Peyer's patch (tissue), 4 donors: ENCODE data around the gene COL23A1. TPM values are rescaled to one million over a fixed set of nuclear protein-coding genes. Genes with fewer than 3 reads are reported as not detected.

Source experiments
- DNase-seq, 3 donors: peaks; one replicate each; pipeline ENCODE4 v3.0.0-alpha.2; 2017 to 2019
- H3K27ac ChIP-seq, 4 donors: fragments of 200-600 bp; sonication (generic); one replicate each; pipeline ENCODE4 v1.5.1; 2016 to 2019
- H3K27me3 ChIP-seq, 2 donors: fragments of 200-600 bp; sonication (generic); one replicate each; pipeline ENCODE4 v1.5.1; 2019
- H3K36me3 ChIP-seq, 3 donors: fragments of 200-600 bp; sonication (generic); one replicate each; pipeline ENCODE4 v1.5.1; 2016 to 2019
- H3K4me1 ChIP-seq, 4 donors: fragments of 200-600 bp; sonication (generic); one replicate each; pipeline ENCODE4 v1.5.1; 2016 to 2019
- H3K4me3 ChIP-seq, 4 donors: fragments of 200-600 bp; sonication (generic); 1 replicate in 3 of 4; 2 replicates in 1 of 4; pipeline ENCODE4 v1.5.1; 2016 to 2019; ENCODE audit warnings: mild to moderate bottlenecking in 1 of 4
- H3K9me3 ChIP-seq, 4 donors: fragments of 200-600 bp; sonication (generic); one replicate each; pipeline ENCODE4 v1.5.1; 2016 to 2019; ENCODE audit warnings: mild to moderate bottlenecking in 1 of 4
- CTCF ChIP-seq, 6 experiments: fragments of 450-650 bp in 4 of 6; fragments of 200-600 bp in 2 of 6; sonication (generic) in 1 of 6; IDR thresholded peaks; one replicate each; pipeline ENCODE4 v1.5.1; 2017 to 2019; ENCODE audit warnings: antibody characterized with exemption in 6 of 6, mild to moderate bottlenecking in 3 of 6, moderate library complexity in 1 of 6
- POLR2A ChIP-seq, 2 donors: fragments of 450-650 bp; IDR thresholded peaks; one replicate each; pipeline ENCODE4 v1.5.1; 2017; ENCODE audit warnings: antibody characterized with exemption in 2 of 2, mild to moderate bottlenecking in 2 of 2, moderate library complexity in 2 of 2
- total RNA-seq, 4 donors: library from RNA; depleted of rRNA; stranded (reverse); fragments of >200 nt; gene quantifications; one replicate each; pipeline ENCODE4 v1.1.0, GENCODE V29; 2016

Gene COL23A1
- total RNA-seq, 4 donors from 2014 or later: 0.57 to 5.8 (median 1.2) TPM; not detected in 1

DNA sequence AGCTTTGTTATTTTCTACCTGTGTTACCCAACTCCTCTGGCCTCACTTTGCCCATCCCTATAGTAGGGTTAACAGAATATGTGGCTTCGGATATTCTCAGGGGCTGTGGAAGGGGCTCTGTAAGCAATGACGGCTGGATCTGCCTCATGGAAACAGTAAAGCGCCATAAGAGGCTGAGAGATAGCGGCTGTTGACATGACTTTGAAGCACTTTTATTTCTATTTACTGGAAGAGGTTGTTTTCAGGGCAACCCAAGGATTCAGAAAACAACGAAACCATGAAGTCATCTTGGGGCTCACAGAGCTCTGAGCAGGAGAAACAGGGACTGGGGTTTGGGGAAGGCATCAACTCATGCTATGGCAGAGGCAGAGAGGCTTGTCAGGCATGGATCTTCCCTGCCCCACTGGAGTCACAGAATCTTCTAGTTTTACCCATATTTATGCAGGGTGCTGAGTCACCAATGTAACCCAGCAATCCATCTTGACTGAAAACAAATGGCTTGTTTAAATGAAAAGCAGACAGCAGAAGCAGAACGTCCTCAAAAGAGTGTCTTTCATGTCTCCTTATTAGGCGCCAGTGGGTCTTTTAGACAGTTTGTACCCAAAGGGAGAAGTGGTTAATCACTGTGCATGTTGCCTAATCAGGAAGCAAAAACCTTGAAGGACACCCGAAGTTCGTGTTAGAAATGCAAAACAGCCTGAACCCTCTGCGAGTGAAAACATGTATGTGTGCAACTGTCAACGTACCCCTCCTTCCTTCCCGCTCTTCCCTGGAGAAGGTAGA is 113.0 kb downstream of the COL23A1 start:
- TF ChIP-seq POLR2A (IDR thresholded peaks at IDR 0.05) (no peak), CTCF (IDR thresholded peaks at IDR 0.05) (no peak)
- H3K9me3 ChIP-seq: no peaks in the 10 kb centered on the region
- H3K4me1 ChIP-seq: no peaks in the 10 kb centered on the region
- no peak for DNase-seq
- H3K36me3 ChIP-seq: no peaks in the 10 kb centered on the region
- H3K27ac ChIP-seq: peak overlapping the region in 3 of 4 donors; percentile 0 to 55 (median 50)
- no peaks in the 10 kb centered on the region for H3K27me3 ChIP-seq
- H3K4me3 ChIP-seq: no peak overlapping the region

DNA sequence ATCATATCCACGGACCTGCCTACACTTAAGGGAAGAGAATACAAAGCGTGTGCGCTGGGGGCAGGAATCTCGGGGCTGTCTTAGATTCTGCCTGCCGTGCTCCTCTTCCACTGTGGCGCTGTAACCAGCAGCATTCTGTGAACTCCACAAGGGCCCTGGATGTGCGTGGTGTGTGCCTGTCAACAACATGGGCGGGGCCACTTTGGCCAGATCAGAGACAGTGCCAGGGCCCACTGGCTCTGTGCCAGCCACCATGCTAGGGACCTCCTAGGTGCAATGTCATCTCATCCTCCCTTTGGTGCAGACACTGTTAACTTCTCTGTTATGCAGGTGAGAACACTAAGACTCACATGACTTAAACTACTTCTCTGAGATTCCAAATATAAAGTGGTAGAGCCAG is 113.7 kb downstream of the COL23A1 start:
- Histone ChIP-seq H3K27ac (peak overlapping the region in 2 of 4 donors; percentile 50 to 55), H3K36me3 (no peaks in the 10 kb centered on the region), H3K9me3 (no peaks in the 10 kb centered on the region), H3K4me1 (no peaks in the 10 kb centered on the region), H3K4me3 (no peak overlapping the region), H3K27me3 (no peaks in the 10 kb centered on the region)
- TF ChIP-seq CTCF (IDR thresholded peaks at IDR 0.05): no peak
- TF ChIP-seq POLR2A (IDR thresholded peaks at IDR 0.05): no peak
- no peak for DNase-seq

DNA sequence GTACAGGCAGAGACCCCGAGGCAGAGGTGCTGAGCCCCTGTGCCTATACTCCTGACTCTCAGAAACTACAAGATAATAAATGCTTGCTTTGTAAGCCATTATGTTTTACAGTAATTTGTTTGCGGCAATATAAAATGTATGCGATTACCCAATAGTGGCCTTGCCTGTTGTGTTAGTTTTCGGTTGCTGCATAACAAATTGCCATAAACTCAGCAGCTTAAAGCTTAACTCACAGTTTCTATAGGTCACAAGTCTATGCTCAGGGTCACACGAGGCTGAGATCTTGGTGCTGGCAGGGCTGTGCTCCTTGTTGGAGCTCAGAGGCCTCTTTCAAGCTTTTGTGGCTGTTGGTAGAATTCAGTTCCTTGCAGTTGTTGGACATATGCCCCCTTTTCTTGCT is 114.8 kb downstream of the COL23A1 start:
- TF ChIP-seq POLR2A (IDR thresholded peaks at IDR 0.05) (no peak), CTCF (IDR thresholded peaks at IDR 0.05) (no peak)
- H3K36me3 ChIP-seq: no peaks in the 10 kb centered on the region
- DNase-seq: no peak
- no peak overlapping the region for H3K27ac ChIP-seq
- no peak overlapping the region for H3K4me3 ChIP-seq
- no peaks in the 10 kb centered on the region for H3K4me1 ChIP-seq
- no peaks in the 10 kb centered on the region for H3K9me3 ChIP-seq
- H3K27me3 ChIP-seq: no peaks in the 10 kb centered on the region

GRCh38 chr5:178474562-178475184 is 115.5 kb downstream of the COL23A1 start:
- Histone ChIP-seq H3K4me1 (no peaks in the 10 kb centered on the region), H3K36me3 (no peaks in the 10 kb centered on the region), H3K27me3 (no peaks in the 10 kb centered on the region), H3K27ac (no peak overlapping the region), H3K4me3 (no peak overlapping the region), H3K9me3 (no peaks in the 10 kb centered on the region)
- no peak for TF ChIP-seq POLR2A (IDR thresholded peaks at IDR 0.05)
- TF ChIP-seq CTCF (IDR thresholded peaks at IDR 0.05): no peak
- no peak for DNase-seq

GRCh38 chr5:178473854-178474253 is 116.3 kb downstream of the COL23A1 start:
- TF ChIP-seq POLR2A (IDR thresholded peaks at IDR 0.05) (no peak), CTCF (IDR thresholded peaks at IDR 0.05) (no peak)
- H3K4me3 ChIP-seq: no peak overlapping the region
- no peaks in the 10 kb centered on the region for H3K9me3 ChIP-seq
- DNase-seq: peak in 1 of 3 donors; percentile 42
- no peaks in the 10 kb centered on the region for H3K4me1 ChIP-seq
- no peaks in the 10 kb centered on the region for H3K27me3 ChIP-seq
- H3K36me3 ChIP-seq: no peaks in the 10 kb centered on the region
- H3K27ac ChIP-seq: no peak overlapping the region
